SW480 (cell line): ENCODE data around the gene NLRP3.

Experiments
- DNase-seq: peaks from one replicate; pipeline ENCODE4 v3.0.0-alpha.2; 2016; ENCODE audit warnings: low spot score

NLRP3 gene

GRCh38 chr1:247437551-247438505 lies 21.9 kb downstream of the NLRP3 start:
- DNase-seq, result no peak

- no peak for DNase-seq
Observed at GRCh38 chr1:247440001-247440620, 24.1 kb downstream of the NLRP3 start.

GRCh38 chr1:247441606-247442005 lies 25.6 kb downstream of the NLRP3 start:
- DNase-seq, result no peak

- no peak for DNase-seq
Observed at GRCh38 chr1:247442164-247442563, 26.2 kb downstream of the NLRP3 start.

GRCh38 chr1:247443641-247444040 lies 27.7 kb downstream of the NLRP3 start:
- no peak for DNase-seq

GRCh38 chr1:247444571-247444970 lies 28.6 kb downstream of the NLRP3 start:
- DNase-seq, result no peak

- DNase-seq, result no peak
Observed at GRCh38 chr1:247445526-247446356, 29.8 kb downstream of the NLRP3 start.

GRCh38 chr1:247447162-247447909 lies 31.4 kb downstream of the NLRP3 start:
- DNase-seq, result no peak

GRCh38 chr1:247448107-247448791 lies 32.3 kb downstream of the NLRP3 start:
- peak; percentile 50 for DNase-seq

- no peak for DNase-seq
Observed at GRCh38 chr1:247451388-247452010, 35.5 kb downstream of the NLRP3 start.

GRCh38 chr1:247452447-247453039 lies 36.6 kb downstream of the NLRP3 start:
- DNase-seq, result no peak

GRCh38 chr1:247453245-247453644 lies 37.3 kb downstream of the NLRP3 start:
- DNase-seq, result no peak

GRCh38 chr1:247453997-247454396 lies 38.0 kb downstream of the NLRP3 start:
- DNase-seq, result no peak

- no peak for DNase-seq
Observed at GRCh38 chr1:247456021-247456420, 40.0 kb downstream of the NLRP3 start.

- DNase-seq, result no peak
Observed at GRCh38 chr1:247456914-247457639, 41.1 kb downstream of the NLRP3 start.

- DNase-seq, result no peak
Observed at GRCh38 chr1:247459507-247459906, 43.5 kb downstream of the NLRP3 start.

- no peak for DNase-seq
Observed at GRCh38 chr1:247465796-247466195, 49.8 kb downstream of the NLRP3 start.

- DNase-seq, result no peak
Observed at GRCh38 chr1:247467129-247467528, 51.2 kb downstream of the NLRP3 start.

GRCh38 chr1:247468481-247469140 lies 52.6 kb downstream of the NLRP3 start:
- DNase-seq, result no peak
